DMS79 treated with DMSO at 0.1 percent for 48 hours (cell line): Measurements from ENCODE around the gene ZNF333.
"Not testable (repeated sequence)": the region's sequence is repeated elsewhere in the genome, so short reads cannot be mapped to it uniquely, and the experiment has no call there.

Experiments
- DNase-seq: peaks from one replicate; lab custom pipeline; 2025; lab: John Stamatoyannopoulos, UW

The ZNF333 gene

GRCh38 chr19:14769201-14769600 is 79.4 kb downstream of the ZNF333 start:
- no peak for DNase-seq

- no peak for DNase-seq
These were observed 80.3 kb downstream of the ZNF333 start for GRCh38 chr19:14770136-14770535.

- no peak for DNase-seq
These were observed 81.3 kb downstream of the ZNF333 start for GRCh38 chr19:14770944-14771839.

- DNase-seq, result no peak
These were observed 82.6 kb downstream of the ZNF333 start for GRCh38 chr19:14772467-14772866.

- DNase-seq, result no peak
These were observed 83.1 kb downstream of the ZNF333 start for GRCh38 chr19:14772995-14773394.

- DNase-seq, result not testable (repeated sequence)
These were observed 83.9 kb downstream of the ZNF333 start for GRCh38 chr19:14773722-14774121.

GRCh38 chr19:14774373-14774772 is 84.5 kb downstream of the ZNF333 start:
- DNase-seq, result no peak

GRCh38 chr19:14775326-14775725 is 85.5 kb downstream of the ZNF333 start:
- not testable (repeated sequence) for DNase-seq

- DNase-seq, result no peak
These were observed 86.2 kb downstream of the ZNF333 start for GRCh38 chr19:14775869-14776586.

GRCh38 chr19:14777645-14778044 is 87.8 kb downstream of the ZNF333 start:
- not testable (repeated sequence) for DNase-seq

GRCh38 chr19:14778110-14778845 is 88.4 kb downstream of the ZNF333 start, which contains the start of gene ADGRE2:
TSS of gene ADGRE2 (minus strand) at chr19:14778560. CDS start at chr19:14776756, 1,804 bp downstream.
- not testable (repeated sequence) for DNase-seq

- no peak for DNase-seq
These were observed 89.3 kb downstream of the ZNF333 start for GRCh38 chr19:14779151-14779550.

- DNase-seq, result not testable (repeated sequence)
These were observed 90.9 kb downstream of the ZNF333 start for GRCh38 chr19:14780622-14781225.

- DNase-seq, result not testable (repeated sequence)
These were observed 92.1 kb downstream of the ZNF333 start for GRCh38 chr19:14781713-14782536.

GRCh38 chr19:14782626-14783409 is 93.0 kb downstream of the ZNF333 start:
- DNase-seq, result no peak
